Subcutaneous abdominal adipose tissue (tissue), 5 donors: ENCODE data around the gene THADA.
"Not testable (repeated sequence)": the region's sequence is repeated elsewhere in the genome, so short reads cannot be mapped to it uniquely, and the experiment has no call there.

Experiments used
- H3K27ac ChIP-seq: one replicate; pipeline ENCODE4 v1.7.0; 2013; ENCODE audit warnings: low read depth, mild to moderate bottlenecking, inconsistent platforms, low read length, moderate library complexity
- H3K27me3 ChIP-seq, 5 donors: one replicate each; pipeline ENCODE4 v1.7.0; 2013; ENCODE audit warnings: low read length in 5 of 5, inconsistent platforms in 1 of 5; ENCODE audit not compliant: control insufficient read depth in 5 of 5, insufficient read depth in 4 of 5
- H3K36me3 ChIP-seq, 5 donors: one replicate each; pipeline ENCODE4 v1.7.0; 2013; ENCODE audit warnings: low read length in 5 of 5; ENCODE audit not compliant: control insufficient read depth in 5 of 5, insufficient read depth in 5 of 5
- H3K4me1 ChIP-seq, 5 donors: one replicate each; pipeline ENCODE4 v1.7.0; 2013; ENCODE audit warnings: low read length in 5 of 5, mild to moderate bottlenecking in 3 of 5, moderate library complexity in 1 of 5; ENCODE audit not compliant: control insufficient read depth in 5 of 5, insufficient read depth in 5 of 5
- H3K4me3 ChIP-seq, 5 donors: one replicate each; pipeline ENCODE4 v1.7.0; 2013; ENCODE audit warnings: low read length in 5 of 5, low read depth in 1 of 5
- H3K9ac ChIP-seq, 5 donors: one replicate each; pipeline ENCODE4 v1.7.0; 2013; ENCODE audit warnings: low read length in 5 of 5, mild to moderate bottlenecking in 4 of 5, moderate library complexity in 3 of 5
- H3K9me3 ChIP-seq, 5 donors: one replicate each; pipeline ENCODE4 v1.7.0; 2013; ENCODE audit warnings: low read length in 5 of 5; ENCODE audit not compliant: control insufficient read depth in 5 of 5
- donor health status: healthy.
- donor health status: healthy.
- donor health status: healthy.
- donor health status: healthy.
- donor health status: healthy.

The THADA gene

GRCh38 chr2:43391201-43391877 lies 204.5 kb downstream of the THADA start:
- Histone ChIP-seq H3K4me3 (no peak overlapping the region), H3K27me3 (no peaks in the 10 kb centered on the region), H3K36me3 (peaks cover 0 to 3% (median 0%) of the 10 kb centered on the region in 5 donors), H3K9me3 (no peaks in the 10 kb centered on the region), H3K4me1 (peaks cover 3 to 25% (median 9%) of the 10 kb centered on the region in 5 donors), H3K9ac (no peak overlapping the region), H3K27ac (peak overlapping the region; percentile 52)

GRCh38 chr2:43389581-43390466 lies 206.0 kb downstream of the THADA start:
- no peaks in the 10 kb centered on the region for H3K9me3 ChIP-seq

GRCh38 chr2:43388371-43388770 lies 207.5 kb downstream of the THADA start:
- Histone ChIP-seq H3K27ac (no peak overlapping the region), H3K9ac (no peak overlapping the region), H3K36me3 (no peaks in the 10 kb centered on the region), H3K4me3 (no peak overlapping the region), H3K27me3 (no peaks in the 10 kb centered on the region), H3K9me3 (no peaks in the 10 kb centered on the region), H3K4me1 (peaks cover 3 to 25% (median 7%) of the 10 kb centered on the region in 5 donors)

More at GRCh38 chr2:43389581-43390466, 206.0 kb downstream of the THADA start:
- Histone ChIP-seq H3K4me1 (peaks cover 3 to 25% (median 7%) of the 10 kb centered on the region in 5 donors), H3K27me3 (no peaks in the 10 kb centered on the region), H3K27ac (no peak overlapping the region), H3K4me3 (no peak overlapping the region), H3K36me3 (no peaks in the 10 kb centered on the region), H3K9ac (no peak overlapping the region)

- no peak overlapping the region for H3K9ac ChIP-seq
- H3K4me1 ChIP-seq, result peaks cover 0 to 20% (median 7%) of the 10 kb centered on the region in 5 donors
- no peaks in the 10 kb centered on the region for H3K27me3 ChIP-seq
- H3K27ac ChIP-seq, result no peak overlapping the region
- H3K4me3 ChIP-seq, result no peak overlapping the region
- no peaks in the 10 kb centered on the region for H3K36me3 ChIP-seq
- no peaks in the 10 kb centered on the region for H3K9me3 ChIP-seq
Observed at GRCh38 chr2:43387092-43388062, 208.5 kb downstream of the THADA start.

- not testable (repeated sequence) for H3K36me3 ChIP-seq, H3K27me3 ChIP-seq, H3K4me3 ChIP-seq, H3K27ac ChIP-seq, H3K9ac ChIP-seq, H3K9me3 ChIP-seq
- H3K4me1 ChIP-seq, result peaks cover 0 to 14% (median 7%) of the 10 kb centered on the region in 5 donors
Observed at GRCh38 chr2:43386679-43387078, 209.2 kb downstream of the THADA start.

GRCh38 chr2:43384143-43384542 lies 211.7 kb downstream of the THADA start:
- H3K4me1 ChIP-seq, result peaks cover 0 to 8% (median 7%) of the 10 kb centered on the region in 5 donors
- no peak overlapping the region for H3K9ac ChIP-seq
- no peaks in the 10 kb centered on the region for H3K36me3 ChIP-seq
- no peaks in the 10 kb centered on the region for H3K27me3 ChIP-seq
- no peak overlapping the region for H3K27ac ChIP-seq
- no peaks in the 10 kb centered on the region for H3K9me3 ChIP-seq
- H3K4me3 ChIP-seq, result no peak overlapping the region

- no peak overlapping the region for H3K9ac ChIP-seq
- no peaks in the 10 kb centered on the region for H3K27me3 ChIP-seq
- H3K4me1 ChIP-seq, result peaks cover 0 to 8% (median 7%) of the 10 kb centered on the region in 5 donors
- H3K27ac ChIP-seq, result no peak overlapping the region
- no peak overlapping the region for H3K4me3 ChIP-seq
- H3K9me3 ChIP-seq, result no peaks in the 10 kb centered on the region
- no peaks in the 10 kb centered on the region for H3K36me3 ChIP-seq
Observed at GRCh38 chr2:43383533-43383932, 212.3 kb downstream of the THADA start.

- Histone ChIP-seq H3K4me3 (no peak overlapping the region), H3K9ac (no peak overlapping the region), H3K36me3 (no peaks in the 10 kb centered on the region)
Observed at GRCh38 chr2:43379494-43379893, 216.3 kb downstream of the THADA start.

GRCh38 chr2:43377327-43377726 lies 218.5 kb downstream of the THADA start:
- H3K4me3 ChIP-seq, result no peak overlapping the region
- H3K4me1 ChIP-seq, result no peaks in the 10 kb centered on the region
- H3K9ac ChIP-seq, result no peak overlapping the region
- H3K27me3 ChIP-seq, result no peaks in the 10 kb centered on the region
- no peak overlapping the region for H3K27ac ChIP-seq
- H3K9me3 ChIP-seq, result no peaks in the 10 kb centered on the region
- H3K36me3 ChIP-seq, result no peaks in the 10 kb centered on the region

More at GRCh38 chr2:43379494-43379893, 216.3 kb downstream of the THADA start:
- Histone ChIP-seq H3K9me3 (no peaks in the 10 kb centered on the region), H3K4me1 (no peaks in the 10 kb centered on the region), H3K27ac (no peak overlapping the region), H3K27me3 (no peaks in the 10 kb centered on the region)
